HG03378 (cell line): ENCODE measurements around the gene VTI1A.
A peak's percentile ranks its signal among the peaks of the same experiment; 100 is the strongest.
"Not testable (repeated sequence)": the region's sequence is repeated elsewhere in the genome, so short reads cannot be mapped to it uniquely, and the experiment has no call there.

ENCODE experiments used
- ATAC-seq: cut with Tn5 transposase; IDR thresholded peaks from one replicate; pipeline ENCODE4 v1.9.1; 2021; ENCODE audit warnings: mild to moderate bottlenecking, moderate library complexity; ENCODE audit not compliant: unreplicated experiment

Gene VTI1A

DNA sequence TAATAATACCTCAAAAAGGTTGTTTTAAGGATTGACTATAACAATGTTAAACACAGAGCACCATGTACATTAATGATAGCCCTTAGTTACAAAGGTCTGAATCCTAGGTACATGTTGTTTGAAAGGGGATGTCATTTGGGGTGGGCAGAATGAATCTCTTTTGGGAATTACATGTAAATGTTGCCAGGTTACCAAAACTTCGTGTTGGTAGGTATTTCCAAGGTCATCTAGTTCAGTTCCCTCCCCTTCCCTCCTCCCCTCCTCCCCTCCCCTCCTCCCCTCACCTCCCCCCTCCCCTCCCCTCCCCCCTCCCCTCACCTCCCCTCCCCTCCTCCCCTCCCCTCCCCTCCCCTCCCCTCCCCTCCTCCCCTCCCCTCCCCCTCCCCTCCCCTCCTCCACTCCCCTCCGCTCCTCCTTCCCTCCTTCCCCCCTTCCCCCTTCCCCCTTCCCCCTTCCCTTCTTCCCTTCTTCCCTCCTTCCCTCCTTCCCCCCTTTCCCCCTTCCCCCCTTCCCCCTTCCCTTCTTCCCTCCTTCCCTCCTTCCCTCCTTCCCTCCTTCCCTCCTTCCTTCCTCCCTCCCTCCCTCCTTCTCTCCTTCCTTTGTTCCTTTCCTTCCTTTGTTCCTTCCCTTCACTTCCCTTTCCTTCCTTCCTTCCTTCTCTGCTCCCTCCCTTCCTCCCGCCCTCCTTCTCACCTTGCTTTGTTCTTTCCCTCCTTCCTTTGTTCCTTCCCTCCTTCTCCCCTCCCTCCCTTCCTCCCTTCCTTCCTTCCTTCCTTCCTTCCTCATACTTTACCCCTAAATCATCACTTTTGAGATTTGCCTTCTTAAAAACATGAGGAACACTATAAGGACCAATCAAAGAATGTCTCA lies 8.1 kb downstream of the VTI1A start:
- ATAC-seq, result no peak

DNA sequence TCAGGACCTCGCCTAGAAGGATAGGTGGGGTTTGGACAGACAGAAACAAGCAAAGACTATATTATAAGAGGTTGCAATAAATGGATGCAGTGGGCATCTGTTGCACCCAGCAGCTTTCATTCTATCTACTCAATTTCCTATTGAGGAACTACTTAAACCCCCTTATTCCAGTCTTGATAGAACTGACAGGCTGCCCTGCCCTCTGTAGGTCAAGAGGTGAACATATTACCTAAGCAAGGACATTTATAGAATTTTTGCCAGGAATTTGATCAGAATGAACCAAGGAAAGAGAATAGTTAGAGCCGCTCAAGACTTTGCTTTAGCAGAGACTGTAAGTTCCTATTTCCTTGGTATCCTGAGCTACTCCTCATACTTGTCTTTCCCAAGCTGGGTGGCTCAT lies 9.5 kb downstream of the VTI1A start:
- ATAC-seq, result no peak

GRCh38 chr10:112460366-112460765 lies 13.4 kb downstream of the VTI1A start:
- no peak for ATAC-seq

GRCh38 chr10:112461029-112461887 lies 14.2 kb downstream of the VTI1A start:
- no peak for ATAC-seq

GRCh38 chr10:112464074-112464473 lies 17.1 kb downstream of the VTI1A start:
- not testable (repeated sequence) for ATAC-seq

GRCh38 chr10:112465299-112465883 lies 18.4 kb downstream of the VTI1A start:
- ATAC-seq, result no peak

DNA sequence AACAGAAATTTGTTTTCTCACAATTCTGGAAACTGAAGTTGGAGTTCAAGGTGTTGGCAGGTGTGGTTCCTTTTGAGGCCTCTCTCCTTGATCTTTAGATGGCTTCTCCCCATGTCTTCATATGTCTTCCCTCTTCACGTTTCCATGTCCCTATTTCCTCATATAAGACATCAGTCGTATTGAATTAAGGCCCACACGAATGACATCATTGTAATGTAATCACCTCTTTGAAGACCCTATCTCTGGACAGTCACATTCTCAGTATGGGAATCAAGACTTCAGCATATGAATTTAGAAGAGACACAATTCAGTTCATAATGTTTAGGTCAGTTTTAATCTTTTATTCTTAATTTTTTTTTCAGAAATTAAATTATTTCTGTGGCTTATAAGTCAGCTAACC lies 19.8 kb downstream of the VTI1A start:
- ATAC-seq, result no peak

GRCh38 chr10:112467541-112468075 lies 20.6 kb downstream of the VTI1A start:
- ATAC-seq, result no peak

- ATAC-seq, result peak; percentile 75
Measured at GRCh38 chr10:112471878-112472487, 25.0 kb downstream of the VTI1A start.

GRCh38 chr10:112475575-112476218 lies 28.7 kb downstream of the VTI1A start:
- no peak for ATAC-seq

DNA sequence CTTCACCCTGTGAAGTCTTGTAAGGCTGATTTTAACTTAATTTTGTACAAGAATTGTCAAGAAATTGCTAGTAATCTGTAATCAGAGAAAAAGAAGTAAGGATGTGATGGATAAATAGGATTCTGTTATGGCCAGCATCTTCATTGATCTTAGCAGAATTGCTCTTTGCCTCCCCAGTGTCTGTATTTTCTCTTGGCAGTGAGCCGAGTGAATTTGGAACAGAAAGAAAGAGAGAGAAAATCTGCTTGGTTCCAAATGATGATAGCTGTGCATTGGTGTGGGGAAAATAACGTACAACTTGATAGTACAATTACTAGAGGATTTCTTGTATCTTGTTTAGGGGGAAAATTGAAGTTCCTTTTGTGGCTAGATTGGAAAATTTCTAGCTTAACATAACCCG lies 34.6 kb downstream of the VTI1A start:
- ATAC-seq, result no peak

- ATAC-seq, result no peak
Measured at GRCh38 chr10:112484399-112484798, 37.4 kb downstream of the VTI1A start.

DNA sequence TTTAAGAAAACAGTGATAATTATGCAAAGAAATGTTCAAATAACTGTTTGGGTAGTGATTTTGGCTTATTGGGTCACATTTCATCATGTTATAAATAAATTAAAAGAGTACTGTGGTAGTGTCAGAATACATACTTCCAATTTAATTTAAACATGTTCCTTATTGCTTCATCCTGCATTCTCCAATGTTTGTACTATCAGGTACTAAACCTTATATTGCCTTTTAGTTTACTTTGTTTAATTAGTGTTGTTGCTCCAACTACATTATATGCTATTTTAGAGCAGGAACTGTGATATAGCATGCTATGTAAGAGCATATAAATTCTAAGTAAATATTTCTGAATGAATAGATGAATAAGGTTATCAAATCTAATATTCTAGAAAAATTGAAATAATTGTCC lies 40.9 kb downstream of the VTI1A start:
- no peak for ATAC-seq

DNA sequence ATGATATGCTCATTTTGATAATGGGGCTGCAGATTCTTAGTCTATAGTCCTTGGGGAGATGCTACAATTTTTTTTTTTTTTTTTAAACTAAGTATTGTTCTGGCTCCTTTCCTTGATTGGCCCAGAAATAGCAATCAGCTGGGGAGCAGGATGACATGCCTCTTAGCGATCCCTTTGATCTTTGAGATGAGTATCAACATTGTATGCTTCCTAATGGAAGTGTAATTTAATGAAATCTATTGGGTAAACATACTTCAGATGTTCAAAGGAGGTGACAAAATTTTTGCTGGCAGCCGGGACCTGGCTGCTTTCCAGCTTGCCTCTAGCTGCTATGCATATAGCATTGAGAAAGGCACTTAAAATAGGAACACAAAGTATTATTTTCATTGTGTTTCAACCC lies 43.5 kb downstream of the VTI1A start:
- no peak for ATAC-seq

DNA sequence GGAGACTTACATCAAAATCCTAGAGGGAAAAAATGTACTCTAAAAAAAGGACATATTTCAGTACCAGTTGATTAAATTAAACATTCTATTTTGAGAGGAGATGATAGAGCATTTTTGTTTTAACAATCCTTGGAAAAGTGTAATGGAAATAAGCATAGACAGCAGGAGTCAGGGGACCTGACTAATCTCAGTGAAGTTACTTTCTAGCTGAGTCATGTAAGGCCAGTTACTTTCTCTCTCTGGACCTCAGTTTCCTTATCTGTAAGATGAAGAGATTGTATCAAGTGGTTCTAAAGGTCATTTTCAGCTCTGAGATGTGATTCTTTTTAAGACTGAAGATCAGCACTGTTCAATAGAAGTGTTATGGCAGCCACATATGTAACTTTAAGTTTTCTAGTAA lies 44.1 kb downstream of the VTI1A start:
- ATAC-seq, result no peak

GRCh38 chr10:112492736-112493135 lies 45.7 kb downstream of the VTI1A start:
- ATAC-seq, result no peak

DNA sequence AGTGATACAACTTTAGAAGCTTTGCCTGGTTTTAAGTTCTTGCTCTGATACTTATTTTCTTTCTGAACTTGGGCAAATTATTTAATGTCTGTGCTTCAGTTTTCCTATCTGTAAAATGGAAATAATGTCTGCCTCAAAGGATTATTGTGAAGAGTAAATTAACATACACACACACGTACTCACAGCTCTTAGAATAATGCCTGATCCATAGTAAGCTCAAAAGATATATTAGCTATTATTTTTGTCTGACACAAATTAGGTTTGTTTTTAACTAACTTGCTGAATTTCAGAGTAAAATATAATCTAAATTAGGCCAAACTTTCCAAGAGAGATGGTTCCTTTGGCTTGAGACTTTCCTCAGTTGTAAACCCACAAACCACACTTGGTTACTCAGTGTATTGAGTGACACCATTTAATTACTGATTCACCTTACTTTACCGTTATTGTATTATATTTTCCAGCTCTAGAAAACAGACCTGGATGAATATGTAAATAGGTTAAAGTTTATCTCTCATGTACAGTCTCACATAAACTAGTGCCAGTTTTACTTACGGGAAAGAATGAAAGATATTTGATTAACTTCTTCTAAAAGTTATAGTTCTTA lies 50.4 kb downstream of the VTI1A start:
- ATAC-seq, result peak; percentile 93

DNA sequence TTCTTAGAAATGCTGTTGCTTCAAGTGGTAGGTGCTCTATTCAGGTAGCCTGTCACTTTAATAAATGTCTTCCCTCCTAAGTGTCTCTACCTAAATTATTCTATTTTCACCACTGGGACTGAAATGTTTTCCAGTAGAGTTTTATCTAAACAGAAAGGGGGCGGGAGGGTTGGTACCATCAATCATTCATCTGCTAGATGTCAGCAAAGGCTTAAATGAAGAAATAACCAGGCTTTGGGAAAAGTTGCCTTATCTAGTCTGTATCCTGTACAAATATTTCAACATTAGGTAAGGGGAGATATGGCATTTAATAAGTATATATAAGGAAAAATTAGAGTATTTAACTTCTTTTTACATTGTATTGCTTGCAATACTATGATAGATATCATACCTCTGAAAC lies 51.8 kb downstream of the VTI1A start:
- no peak for ATAC-seq

DNA sequence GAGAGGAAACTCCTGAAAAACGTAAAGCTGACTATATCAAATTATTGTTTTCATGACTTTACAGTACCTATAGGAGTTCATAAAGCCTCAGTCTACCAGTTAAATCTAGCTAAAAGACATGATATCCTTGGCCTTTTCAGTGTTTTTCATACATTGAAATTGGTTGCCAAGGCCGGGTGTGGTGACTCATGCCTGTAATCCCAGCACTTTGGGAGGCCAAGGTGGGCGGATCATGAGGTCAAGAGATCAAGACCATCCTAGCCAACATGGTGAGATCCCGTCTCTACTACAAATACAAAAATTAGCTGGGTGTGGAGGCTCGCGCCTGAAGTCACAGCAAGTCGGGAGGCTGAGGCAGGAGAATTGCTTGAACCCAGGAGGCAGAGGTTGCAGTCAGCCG lies 53.0 kb downstream of the VTI1A start:
- not testable (repeated sequence) for ATAC-seq

DNA sequence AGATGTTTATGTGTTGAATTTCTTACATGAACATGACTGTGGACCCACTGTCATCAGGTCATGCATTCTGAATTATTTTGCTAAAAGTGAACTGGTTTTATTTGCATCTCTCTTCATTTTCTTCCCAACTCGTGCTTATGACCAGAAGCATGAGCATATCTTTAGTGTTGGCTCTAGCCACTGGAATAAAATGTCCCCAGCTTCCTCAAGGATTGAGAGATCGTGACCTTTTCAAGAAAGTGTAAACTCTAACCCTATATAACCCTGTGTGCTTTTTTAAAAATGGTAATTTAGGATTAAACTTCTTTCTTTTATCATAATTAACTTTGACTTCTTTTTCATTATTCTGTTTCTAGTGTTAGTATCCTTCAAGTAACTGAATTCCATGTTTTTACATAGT lies 55.5 kb downstream of the VTI1A start:
- ATAC-seq, result no peak
